Activated T-cell treated with anti-CD3 and anti-CD28 coated beads for 48 hours (primary cell): ENCODE data around the gene DQX1.
"Not testable (repeated sequence)": the region's sequence is repeated elsewhere in the genome, so short reads cannot be mapped to it uniquely, and the experiment has no call there.

Source experiments
- DNase-seq: peaks from one replicate; pipeline ENCODE4 v3.0.0-alpha.2; 2020; ENCODE audit warnings: low read depth

The DQX1 gene

GRCh38 chr2:74525717-74526648 lies at the start of gene DQX1:
TSS of gene DQX1 (minus strand) at chr2:74526231. CDS start at chr2:74525729, 502 bp downstream.
- DNase-seq: no peak

GRCh38 chr2:74575320-74575719 lies 49.3 kb upstream of the DQX1 start:
- DNase-seq: no peak

GRCh38 chr2:74573747-74574562 lies 47.9 kb upstream of the DQX1 start:
- DNase-seq: no peak

- no peak for DNase-seq
These were observed 46.3 kb upstream of the DQX1 start for GRCh38 chr2:74572178-74572925.

- no peak for DNase-seq
These were observed 45.0 kb upstream of the DQX1 start for GRCh38 chr2:74571058-74571457.

- DNase-seq: no peak
These were observed 43.7 kb upstream of the DQX1 start for GRCh38 chr2:74569686-74570085.

- DNase-seq: no peak
These were observed 41.9 kb upstream of the DQX1 start for GRCh38 chr2:74567881-74568280.

- DNase-seq: no peak
These were observed 40.7 kb upstream of the DQX1 start for GRCh38 chr2:74566754-74567085.

GRCh38 chr2:74566076-74566753 lies 40.2 kb upstream of the DQX1 start:
- DNase-seq: no peak

GRCh38 chr2:74564222-74564621 lies 38.2 kb upstream of the DQX1 start:
- DNase-seq: no peak

GRCh38 chr2:74562126-74562775 lies 36.2 kb upstream of the DQX1 start:
- DNase-seq: no peak

GRCh38 chr2:74561022-74561421 lies 35.0 kb upstream of the DQX1 start:
- DNase-seq: not testable (repeated sequence)

GRCh38 chr2:74560591-74560990 lies 34.6 kb upstream of the DQX1 start:
- no peak for DNase-seq

GRCh38 chr2:74559912-74560311 lies 33.9 kb upstream of the DQX1 start:
- DNase-seq: no peak

GRCh38 chr2:74558284-74559230 lies 32.5 kb upstream of the DQX1 start:
- DNase-seq: no peak

GRCh38 chr2:74556831-74557370 lies 30.9 kb upstream of the DQX1 start:
- no peak for DNase-seq

GRCh38 chr2:74556159-74556558 lies 30.1 kb upstream of the DQX1 start:
- no peak for DNase-seq

GRCh38 chr2:74555610-74556103 lies 29.6 kb upstream of the DQX1 start:
- no peak for DNase-seq

GRCh38 chr2:74554820-74555531 lies 28.9 kb upstream of the DQX1 start:
- DNase-seq: no peak
